ENCODE measurements around the gene SPG21.

DNA sequence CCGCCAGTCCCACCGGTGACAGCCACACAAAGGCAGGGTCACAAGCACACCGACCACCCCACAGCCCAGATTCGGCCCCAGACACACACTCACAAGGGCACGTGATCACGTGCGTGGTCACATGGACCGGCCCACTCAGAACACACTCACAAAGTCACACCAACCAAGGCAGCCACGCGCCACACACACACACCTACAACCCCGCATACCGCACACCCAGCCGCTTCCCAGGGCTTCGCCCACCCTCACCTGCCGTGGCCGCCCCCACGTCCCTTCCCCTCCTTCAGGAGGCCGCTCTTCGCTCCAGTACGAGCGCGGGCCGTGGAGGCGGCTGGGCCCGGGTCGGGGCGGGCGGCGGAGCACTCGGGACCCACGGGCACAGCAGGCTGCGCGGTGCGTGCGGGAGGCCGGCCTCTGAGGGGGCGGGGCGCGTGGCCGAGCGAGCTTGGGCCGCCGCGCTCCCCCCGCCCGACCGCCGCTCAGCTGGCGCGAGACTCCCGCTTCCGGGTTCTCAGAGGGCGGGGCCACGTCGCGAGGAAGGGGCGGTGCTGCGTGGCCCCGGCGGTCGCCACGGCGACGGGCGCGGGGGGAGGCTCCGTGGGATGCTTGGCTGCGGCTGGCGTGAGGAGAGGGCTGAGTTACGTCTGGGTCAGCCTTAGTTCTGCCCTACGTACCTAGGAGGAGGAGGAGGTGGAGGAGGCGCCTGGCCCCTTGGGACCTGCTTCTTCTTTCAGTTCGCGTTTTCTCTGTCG, at the start of gene SPG21:
- no peak for TF ChIP-seq SCRT2 (tag by site-specific recombination; IDR thresholded peaks at IDR 0.05)
- TF ChIP-seq, protein P1, sequence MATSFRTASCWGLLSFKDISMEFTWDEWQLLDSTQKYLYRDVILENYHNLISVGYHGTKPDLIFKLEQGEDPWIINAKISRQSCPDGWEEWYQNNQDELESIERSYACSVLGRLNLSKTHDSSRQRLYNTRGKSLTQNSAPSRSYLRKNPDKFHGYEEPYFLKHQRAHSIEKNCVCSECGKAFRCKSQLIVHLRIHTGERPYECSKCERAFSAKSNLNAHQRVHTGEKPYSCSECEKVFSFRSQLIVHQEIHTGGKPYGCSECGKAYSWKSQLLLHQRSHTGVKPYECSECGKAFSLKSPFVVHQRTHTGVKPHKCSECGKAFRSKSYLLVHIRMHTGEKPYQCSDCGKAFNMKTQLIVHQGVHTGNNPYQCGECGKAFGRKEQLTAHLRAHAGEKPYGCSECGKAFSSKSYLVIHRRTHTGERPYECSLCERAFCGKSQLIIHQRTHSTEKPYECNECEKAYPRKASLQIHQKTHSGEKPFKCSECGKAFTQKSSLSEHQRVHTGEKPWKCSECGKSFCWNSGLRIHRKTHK (tag by site-specific recombination; IDR thresholded peaks at IDR 0.05) = no peak
- peak; percentile 69; the same call in 1 of the 2 replicates for TF ChIP-seq ZNF239 (tag by site-specific recombination; IDR thresholded peaks at IDR 0.05)
- TF ChIP-seq, protein P2, sequence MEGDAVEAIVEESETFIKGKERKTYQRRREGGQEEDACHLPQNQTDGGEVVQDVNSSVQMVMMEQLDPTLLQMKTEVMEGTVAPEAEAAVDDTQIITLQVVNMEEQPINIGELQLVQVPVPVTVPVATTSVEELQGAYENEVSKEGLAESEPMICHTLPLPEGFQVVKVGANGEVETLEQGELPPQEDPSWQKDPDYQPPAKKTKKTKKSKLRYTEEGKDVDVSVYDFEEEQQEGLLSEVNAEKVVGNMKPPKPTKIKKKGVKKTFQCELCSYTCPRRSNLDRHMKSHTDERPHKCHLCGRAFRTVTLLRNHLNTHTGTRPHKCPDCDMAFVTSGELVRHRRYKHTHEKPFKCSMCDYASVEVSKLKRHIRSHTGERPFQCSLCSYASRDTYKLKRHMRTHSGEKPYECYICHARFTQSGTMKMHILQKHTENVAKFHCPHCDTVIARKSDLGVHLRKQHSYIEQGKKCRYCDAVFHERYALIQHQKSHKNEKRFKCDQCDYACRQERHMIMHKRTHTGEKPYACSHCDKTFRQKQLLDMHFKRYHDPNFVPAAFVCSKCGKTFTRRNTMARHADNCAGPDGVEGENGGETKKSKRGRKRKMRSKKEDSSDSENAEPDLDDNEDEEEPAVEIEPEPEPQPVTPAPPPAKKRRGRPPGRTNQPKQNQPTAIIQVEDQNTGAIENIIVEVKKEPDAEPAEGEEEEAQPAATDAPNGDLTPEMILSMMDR (tag by site-specific recombination; IDR thresholded peaks at IDR 0.05) = 0 out of 2 replicates have a peak, but pooled peaks have one; percentile 25
- no peak for TF ChIP-seq ZNF423 (tag by site-specific recombination; IDR thresholded peaks at IDR 0.05)
- TF ChIP-seq ZNF707 (tag by site-specific recombination; IDR thresholded peaks at IDR 0.05) = no peak
- no peak for TF ChIP-seq ZFP3 (tag by site-specific recombination; IDR thresholded peaks at IDR 0.05; ENCODE audit: low read depth)
